DLD1 (cell line): ENCODE data around the gene ZBTB11.
"Not testable (repeated sequence)": the region's sequence is repeated elsewhere in the genome, so short reads cannot be mapped to it uniquely, and the experiment has no call there.

Experiments
- in situ Hi-C: cut with HindIII; loops from 2 replicates; pipeline ENCODE4 v1.10.0; 2017; ENCODE audit warnings: low sequenced_read_pairs

Gene ZBTB11

DNA sequence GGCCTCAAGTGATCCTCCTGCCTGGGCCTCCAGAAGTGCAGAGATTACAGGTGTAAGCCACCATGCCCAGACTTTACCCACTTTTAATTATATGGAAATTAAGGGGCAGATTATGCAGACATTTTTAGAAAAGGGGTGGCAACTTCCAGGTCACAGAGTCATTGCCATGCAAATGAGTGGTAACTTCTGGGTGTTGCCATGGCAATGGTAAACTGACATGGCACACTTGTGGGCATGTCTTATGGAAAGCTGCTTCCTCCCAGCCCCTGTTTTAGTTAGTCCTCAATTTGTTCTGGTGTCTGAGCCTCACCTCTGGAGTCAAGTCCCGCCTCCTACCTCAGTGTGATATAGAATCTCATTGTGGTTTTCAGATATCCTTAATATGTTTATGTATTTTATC is 53.3 kb downstream of the ZBTB11 start:
- in situ Hi-C loops = no loop called here

DNA sequence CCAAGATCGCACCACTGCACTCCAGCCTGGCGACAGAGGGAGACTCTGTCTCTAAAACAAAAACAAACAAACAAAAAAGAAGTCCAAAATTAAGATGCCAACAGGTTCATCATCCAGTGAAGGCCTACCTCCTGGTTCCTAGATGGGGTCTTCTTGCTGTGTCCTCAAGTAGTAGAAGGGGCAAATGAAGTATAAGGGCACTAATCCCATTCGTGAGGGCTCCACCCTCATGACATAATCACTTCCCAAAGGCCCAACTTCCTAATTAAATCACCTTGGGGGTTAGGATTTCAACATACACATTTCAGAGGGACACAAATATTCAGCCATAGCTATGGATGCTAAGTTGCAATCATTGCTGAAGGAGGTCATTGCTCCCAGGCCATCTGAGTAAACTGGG is 57.2 kb downstream of the ZBTB11 start:
- in situ Hi-C loops = no loop called here

DNA sequence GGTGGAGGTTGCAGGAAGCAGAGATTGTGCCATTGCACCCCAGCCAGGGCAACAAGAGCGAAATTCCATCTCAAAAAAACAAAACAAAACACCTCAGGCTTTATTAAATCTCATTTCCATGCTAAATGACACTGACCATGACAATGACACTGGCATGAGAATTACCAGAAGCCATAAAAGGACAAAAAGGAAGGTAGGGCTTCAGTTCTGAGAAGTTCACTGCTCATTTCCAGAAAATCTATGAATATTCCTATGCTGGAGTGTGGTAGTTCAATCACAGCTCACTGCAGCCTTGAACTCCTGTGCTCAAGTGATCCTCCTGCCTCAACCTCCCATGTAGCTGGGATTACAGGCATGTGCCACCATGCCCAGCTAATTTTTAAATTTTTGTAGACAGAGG is 58.2 kb downstream of the ZBTB11 start:
- in situ Hi-C loops = no loop called here

DNA sequence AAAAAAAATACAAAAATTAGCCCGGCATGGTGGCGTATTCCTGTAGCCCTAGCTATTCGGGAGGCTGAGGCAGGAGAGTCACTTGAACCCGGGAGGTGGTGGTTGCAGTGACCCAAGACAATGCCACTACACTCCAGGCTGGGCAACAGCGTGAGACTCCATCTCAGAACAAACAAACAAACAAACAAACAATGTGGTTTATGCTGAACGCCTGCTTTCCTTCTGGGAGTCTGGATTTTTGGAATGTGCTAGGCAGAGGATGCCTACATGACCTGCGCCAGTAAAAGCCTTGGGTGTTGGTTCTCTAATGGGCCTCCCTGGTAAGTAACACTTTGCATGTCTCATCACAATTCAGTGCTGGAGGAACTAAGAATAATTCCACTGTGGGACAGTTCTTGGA is 59.5 kb downstream of the ZBTB11 start:
- in situ Hi-C loops = no loop called here

DNA sequence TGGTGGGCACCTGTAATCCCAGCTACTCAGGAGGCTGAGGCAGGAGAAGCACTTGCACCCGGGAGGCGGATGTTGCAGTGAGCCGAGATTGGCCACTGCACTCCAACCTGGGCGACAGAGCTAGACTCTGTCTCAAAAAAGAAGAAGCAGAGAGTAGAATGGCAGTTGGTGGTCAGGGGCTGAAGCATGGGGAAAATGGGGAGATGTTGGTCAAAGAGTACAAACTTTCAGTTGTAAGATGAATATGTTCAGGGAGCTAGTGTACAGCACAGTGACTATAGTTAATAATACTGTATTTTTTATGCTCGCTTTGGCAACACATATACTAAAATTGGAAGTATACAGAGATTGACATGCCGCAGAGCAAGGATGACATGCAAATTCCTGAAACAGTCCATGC is 61.4 kb downstream of the ZBTB11 start:
- in situ Hi-C loops = no loop called here

DNA sequence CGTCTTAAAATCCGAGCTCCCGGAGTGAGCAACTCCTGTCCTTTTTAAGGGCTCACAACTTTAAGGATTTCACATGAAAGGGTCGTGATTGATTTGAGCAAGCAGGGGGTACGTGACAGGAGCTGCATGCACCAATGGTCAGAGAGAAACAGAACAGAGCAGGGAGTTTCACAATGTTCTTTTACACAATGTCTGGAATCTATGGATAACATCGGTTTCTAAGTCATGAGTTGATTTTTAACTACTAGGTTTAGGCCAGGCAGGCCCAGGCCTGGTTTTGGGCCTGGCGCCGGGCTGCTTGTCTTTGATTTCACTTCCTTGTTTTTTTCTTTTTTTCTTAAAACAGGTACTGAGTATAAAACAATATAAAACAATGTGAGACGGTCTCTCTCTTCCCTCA is 63.9 kb downstream of the ZBTB11 start:
- in situ Hi-C loops = not testable (repeated sequence)

DNA sequence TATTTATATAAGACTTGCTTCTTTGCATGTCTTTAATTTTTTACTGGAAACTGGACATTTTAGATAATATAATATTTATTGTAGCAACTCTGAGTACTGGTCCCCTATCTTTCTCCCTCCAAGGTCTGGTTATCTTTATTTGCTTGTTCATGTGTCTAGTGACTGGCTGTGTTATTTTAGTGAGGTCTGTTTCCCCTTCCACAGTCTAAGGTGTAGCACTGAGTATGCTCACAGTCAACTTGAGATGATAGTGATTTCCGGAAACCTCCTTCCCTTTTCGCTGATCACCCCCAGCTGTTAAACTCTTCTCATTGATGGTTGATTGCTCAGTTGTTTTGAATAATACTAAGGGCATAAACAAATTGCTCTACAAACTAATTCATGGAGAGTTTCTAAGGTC is 65.9 kb downstream of the ZBTB11 start:
- in situ Hi-C loops = no loop called here

DNA sequence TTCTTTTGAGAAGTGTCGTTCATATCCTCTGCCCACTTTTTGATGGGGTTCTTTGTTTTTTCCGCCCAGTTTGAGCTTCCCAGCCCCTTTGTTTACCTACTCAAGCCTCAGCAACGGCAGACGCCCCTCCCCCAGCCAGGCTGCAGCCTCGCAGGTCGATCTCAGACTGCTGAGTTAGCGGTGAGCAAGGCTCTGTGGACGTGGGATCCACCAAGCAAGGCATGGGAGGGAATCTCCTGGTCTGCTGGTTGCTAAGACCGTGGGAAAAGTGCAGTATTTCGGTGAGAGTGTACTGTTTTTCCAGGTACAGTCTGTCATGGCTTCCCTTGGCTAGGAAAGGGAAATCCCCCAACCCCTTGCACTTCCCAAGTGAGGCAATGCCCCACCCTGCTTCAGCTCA is 71.5 kb downstream of the ZBTB11 start:
- in situ Hi-C loops = not testable (repeated sequence)

DNA sequence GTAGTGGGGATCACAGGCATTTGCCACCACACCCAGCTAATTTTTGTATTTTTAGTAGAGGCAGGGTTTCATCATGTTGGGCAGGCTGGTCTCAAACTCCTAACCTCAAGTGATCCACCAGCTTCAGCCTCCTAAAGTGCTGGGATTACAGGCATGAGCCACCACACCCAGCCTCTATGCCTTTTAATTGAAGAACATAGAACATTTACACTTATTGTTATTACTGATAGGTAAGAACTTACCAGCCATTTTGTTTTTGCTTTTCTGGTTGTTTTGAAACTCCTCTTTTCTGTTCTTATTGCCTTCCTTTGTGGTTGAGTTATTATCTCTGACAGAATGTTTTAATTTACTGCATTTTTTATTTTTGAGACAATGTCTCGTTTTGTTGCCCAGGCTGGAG is 73.7 kb downstream of the ZBTB11 start:
- in situ Hi-C loops = no loop called here

DNA sequence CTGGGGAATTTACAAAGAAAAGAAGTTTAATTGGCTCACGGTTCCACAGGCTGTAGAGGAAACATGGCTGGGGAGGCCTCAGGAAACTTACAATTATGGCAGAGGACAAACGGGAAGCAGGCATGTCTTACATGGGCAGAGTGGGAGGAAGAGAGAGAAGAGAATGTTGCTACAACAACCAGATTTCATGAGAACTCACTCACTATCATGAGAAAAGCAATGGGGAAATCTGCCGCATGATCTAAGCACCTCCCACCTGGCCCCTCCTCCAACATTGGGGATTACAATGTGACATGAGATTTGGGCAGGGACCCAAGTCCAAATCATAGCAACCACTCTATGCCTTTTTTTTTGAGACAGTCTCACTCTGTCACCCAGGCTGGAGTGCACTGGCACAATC is 74.2 kb downstream of the ZBTB11 start:
- in situ Hi-C loops = no loop called here
